ENCODE measurements around the gene SLC35D3. TPM values are rescaled to one million over a fixed set of nuclear protein-coding genes. Genes with fewer than 3 reads are reported as not detected.
"Not testable (repeated sequence)": the region's sequence is repeated elsewhere in the genome, so short reads cannot be mapped to it uniquely, and the experiment has no call there.

SLC35D3 gene
- total and polyA plus RNA-seq, 8 donors, result 0.08 to 0.31 (median 0.18) TPM; not detected in 5

DNA sequence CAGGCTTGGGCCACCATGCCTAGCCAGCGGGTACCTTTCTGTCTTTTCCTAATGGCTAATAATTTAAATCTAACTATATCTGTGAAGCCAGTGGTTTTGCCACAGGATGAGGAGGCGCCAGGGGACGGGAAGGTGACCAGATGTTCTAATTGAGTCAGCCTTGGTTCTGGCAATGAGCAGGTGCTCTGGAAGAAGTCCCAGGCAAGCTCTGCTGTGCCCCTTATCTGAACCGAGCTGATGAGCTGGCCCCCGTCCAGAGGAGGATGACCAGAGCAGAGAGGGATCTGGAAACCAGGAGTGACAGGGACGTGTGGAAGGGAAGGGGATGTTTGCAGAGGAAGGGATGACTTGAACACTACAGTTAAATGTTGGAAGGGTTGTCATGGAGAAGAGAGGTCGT lies 46.7 kb downstream of the SLC35D3 start:
- peak overlapping the region in 2 of 5 donors; percentile 51 to 53 for H3K27ac ChIP-seq
- DNase-seq, result no peak
- H3K4me1 ChIP-seq, result peaks cover 0 to 14% (median 3%) of the 10 kb centered on the region in 4 donors
- intact Hi-C loops (cut with DNase I; ENCODE audit: low total_unique reads), result no loop called here
- 51 to 64% (median 53%) methylated on average over 7 of the region's 7 CpGs for WGBS, 5 donors
- peaks cover 0 to 4% (median 0%) of the 10 kb centered on the region in 3 donors for H3K27me3 ChIP-seq
- TF ChIP-seq EP300 (IDR thresholded peaks at IDR 0.05) (no peak), POLR2AphosphoS5 (IDR thresholded peaks at IDR 0.05) (no peak), POLR2A (IDR thresholded peaks at IDR 0.05) (no peak)
- TF ChIP-seq, protein P1, sequence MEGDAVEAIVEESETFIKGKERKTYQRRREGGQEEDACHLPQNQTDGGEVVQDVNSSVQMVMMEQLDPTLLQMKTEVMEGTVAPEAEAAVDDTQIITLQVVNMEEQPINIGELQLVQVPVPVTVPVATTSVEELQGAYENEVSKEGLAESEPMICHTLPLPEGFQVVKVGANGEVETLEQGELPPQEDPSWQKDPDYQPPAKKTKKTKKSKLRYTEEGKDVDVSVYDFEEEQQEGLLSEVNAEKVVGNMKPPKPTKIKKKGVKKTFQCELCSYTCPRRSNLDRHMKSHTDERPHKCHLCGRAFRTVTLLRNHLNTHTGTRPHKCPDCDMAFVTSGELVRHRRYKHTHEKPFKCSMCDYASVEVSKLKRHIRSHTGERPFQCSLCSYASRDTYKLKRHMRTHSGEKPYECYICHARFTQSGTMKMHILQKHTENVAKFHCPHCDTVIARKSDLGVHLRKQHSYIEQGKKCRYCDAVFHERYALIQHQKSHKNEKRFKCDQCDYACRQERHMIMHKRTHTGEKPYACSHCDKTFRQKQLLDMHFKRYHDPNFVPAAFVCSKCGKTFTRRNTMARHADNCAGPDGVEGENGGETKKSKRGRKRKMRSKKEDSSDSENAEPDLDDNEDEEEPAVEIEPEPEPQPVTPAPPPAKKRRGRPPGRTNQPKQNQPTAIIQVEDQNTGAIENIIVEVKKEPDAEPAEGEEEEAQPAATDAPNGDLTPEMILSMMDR (IDR thresholded peaks at IDR 0.05), result no peak
- H3K4me3 ChIP-seq, result no peak overlapping the region
- no peaks in the 10 kb centered on the region for H3K36me3 ChIP-seq
- no peaks in the 10 kb centered on the region for H3K9me3 ChIP-seq

DNA sequence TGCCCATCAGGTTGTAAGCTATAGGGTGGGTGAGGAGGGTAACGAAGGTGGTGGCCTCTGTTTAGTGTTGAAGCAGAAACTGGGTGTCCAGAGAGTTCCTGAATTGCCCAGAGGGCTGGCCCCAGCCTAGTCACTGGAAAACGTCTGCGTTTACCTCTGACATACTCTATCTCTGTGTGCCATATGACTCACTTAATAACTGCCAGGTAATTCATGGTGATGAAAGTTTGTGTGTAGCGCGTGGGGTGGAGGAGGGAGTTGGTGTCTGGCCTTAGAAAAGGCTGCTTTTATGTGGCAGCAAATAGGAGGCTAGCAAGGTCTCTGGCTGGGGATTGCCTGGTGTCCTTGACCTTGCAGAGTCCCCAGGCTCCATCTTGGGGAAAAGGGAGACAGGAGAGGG lies 47.3 kb downstream of the SLC35D3 start:
- H3K27me3 ChIP-seq, result peaks cover 0 to 4% (median 0%) of the 10 kb centered on the region in 3 donors
- TF ChIP-seq, protein P1 (IDR thresholded peaks at IDR 0.05), result no peak
- TF ChIP-seq EP300 (IDR thresholded peaks at IDR 0.05) (no peak), POLR2A (IDR thresholded peaks at IDR 0.05) (no peak), POLR2AphosphoS5 (IDR thresholded peaks at IDR 0.05) (no peak)
- peaks cover 0 to 14% (median 3%) of the 10 kb centered on the region in 4 donors for H3K4me1 ChIP-seq
- no peaks in the 10 kb centered on the region for H3K36me3 ChIP-seq
- H3K27ac ChIP-seq, result peak overlapping the region in 4 of 5 donors; percentile 23 to 53 (median 45)
- H3K4me3 ChIP-seq, result no peak overlapping the region
- intact Hi-C loops (cut with DNase I; ENCODE audit: low total_unique reads), result no loop called here
- DNase-seq, result peak in 1 of 2 donors; percentile 43
- 58 to 78% (median 71%) methylated on average over 5 of the region's 5 CpGs for WGBS, 5 donors
- no peaks in the 10 kb centered on the region for H3K9me3 ChIP-seq

DNA sequence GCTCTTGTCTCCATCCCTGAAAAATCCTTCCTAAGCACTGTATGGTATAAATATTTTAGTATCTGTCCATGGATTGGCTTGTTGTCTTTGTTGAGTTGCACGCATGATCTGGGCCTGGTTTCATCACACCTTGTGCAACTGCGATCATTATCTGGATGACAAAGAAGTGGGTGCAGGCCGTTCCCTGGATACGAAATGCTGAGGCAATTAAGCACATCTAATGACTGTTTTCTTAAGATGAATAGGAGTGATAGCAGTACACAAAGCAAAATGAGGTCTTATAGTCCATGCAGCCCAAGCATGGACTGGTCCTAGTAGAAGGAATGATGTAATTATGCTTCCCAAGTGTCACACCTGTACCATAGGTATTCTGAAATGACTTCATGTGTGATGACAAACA lies 47.8 kb downstream of the SLC35D3 start:
- WGBS, 5 donors, result 80 to 88% (median 81%) methylated on average over 4 of the region's 4 CpGs
- H3K36me3 ChIP-seq, result no peaks in the 10 kb centered on the region
- DNase-seq, result peak in 1 of 2 donors; percentile 29
- H3K27me3 ChIP-seq, result peaks cover 0 to 4% (median 0%) of the 10 kb centered on the region in 3 donors
- H3K4me3 ChIP-seq, result no peak overlapping the region
- TF ChIP-seq POLR2AphosphoS5 (IDR thresholded peaks at IDR 0.05) (no peak), POLR2A (IDR thresholded peaks at IDR 0.05) (no peak)
- peaks cover 0 to 14% (median 3%) of the 10 kb centered on the region in 4 donors for H3K4me1 ChIP-seq
- peak overlapping the region in 4 of 5 donors; percentile 1 to 51 (median 28) for H3K27ac ChIP-seq
- intact Hi-C loops (cut with DNase I; ENCODE audit: low total_unique reads), result no loop called here
- H3K9me3 ChIP-seq, result no peaks in the 10 kb centered on the region

DNA sequence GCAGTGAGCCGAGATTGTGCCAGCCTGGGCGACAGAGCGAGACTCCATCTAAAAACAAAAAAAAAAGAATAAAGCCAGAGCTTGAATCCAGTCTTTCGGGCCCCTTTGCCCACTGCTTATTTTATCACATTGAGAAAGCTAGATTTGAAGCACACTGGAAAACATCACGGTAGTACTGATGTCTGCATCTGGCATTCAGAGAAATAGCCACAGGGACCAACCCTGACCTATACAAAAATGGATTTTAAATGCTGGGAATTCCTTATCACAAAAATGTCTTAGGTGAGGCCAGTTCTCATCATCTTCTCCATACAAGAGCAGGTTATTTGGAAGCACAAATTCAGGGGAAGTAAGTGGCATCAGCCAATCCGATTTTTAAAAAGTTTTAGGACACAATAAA lies 49.5 kb downstream of the SLC35D3 start:
- Histone ChIP-seq H3K4me3 (no peak overlapping the region), H3K9me3 (no peaks in the 10 kb centered on the region), H3K27ac (no peak overlapping the region), H3K4me1 (peaks cover 0 to 14% (median 3%) of the 10 kb centered on the region in 4 donors), H3K36me3 (no peaks in the 10 kb centered on the region), H3K27me3 (peaks cover 0 to 4% (median 0%) of the 10 kb centered on the region in 3 donors)
- no peak for DNase-seq
- 93 to 99% (median 95%) methylated on average over 6 of the region's 6 CpGs for WGBS, 5 donors
- intact Hi-C loops (cut with DNase I; ENCODE audit: low total_unique reads), result no loop called here
- TF ChIP-seq, protein P1 (IDR thresholded peaks at IDR 0.05), result no peak
- no peak for TF ChIP-seq POLR2A (IDR thresholded peaks at IDR 0.05)
- TF ChIP-seq EP300 (IDR thresholded peaks at IDR 0.05), result no peak
- TF ChIP-seq POLR2AphosphoS5 (IDR thresholded peaks at IDR 0.05), result no peak

DNA sequence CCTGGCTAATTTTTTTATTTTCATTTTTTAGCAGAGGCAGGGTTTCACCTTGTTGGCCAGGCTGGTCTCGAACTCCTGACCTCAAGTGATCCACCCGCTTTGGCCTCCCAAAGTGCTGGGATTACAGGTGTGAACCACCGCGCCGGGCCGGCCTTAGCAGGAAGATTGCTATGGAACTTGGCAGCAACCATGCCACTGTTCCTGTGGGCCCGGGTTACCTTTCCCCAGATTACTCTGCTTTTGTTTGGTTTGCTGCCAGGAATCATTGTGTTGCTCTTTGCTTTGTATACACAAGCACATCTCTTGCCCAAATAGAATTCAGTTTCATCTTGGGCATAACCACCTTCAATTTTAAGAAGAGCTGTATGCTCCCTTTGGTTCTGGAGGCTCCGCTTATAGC lies 51.7 kb downstream of the SLC35D3 start:
- H3K4me3 ChIP-seq; H3K27me3 ChIP-seq; H3K4me1 ChIP-seq; intact Hi-C loops (cut with DNase I; ENCODE audit: low total_unique reads); H3K27ac ChIP-seq; H3K36me3 ChIP-seq; DNase-seq; H3K9me3 ChIP-seq: not testable (repeated sequence)
- 55 to 81% (median 74%) methylated on average over 8 of the region's 8 CpGs for WGBS, 5 donors

Small RNA genes lying within 50 kb of the gene (small RNA-seq; reads per million reads assigned to genes)
- gene RF00019 (0 reads per million in 4 donors), gene RPL35AP3 (0 reads per million in 4 donors)

Other genes with a start within 250 kb of the SLC35D3 start
- gene MAP3K5, start 129.8 kb upstream of the SLC35D3 start, total RNA-seq, result 10 to 100 TPM; 23.2 to 40.3 (median 24.5) TPM
- 10 to 100 TPM in 2 of 3 donors, 1 to 10 TPM in 1; 4.9 to 12.5 (median 12.4) TPM for gene MAP3K5, start 129.8 kb upstream of the SLC35D3 start, polyA plus RNA-seq
- gene PEX7, start 99.7 kb upstream of the SLC35D3 start, total RNA-seq, result 10 to 100 TPM in 3 of 5 donors, 1 to 10 TPM in 1, not detected in 1; 2.7 to 38.5 (median 18.1) TPM
- 10 to 100 TPM in 2 of 3 donors, 1 to 10 TPM in 1; 7.3 to 21.5 (median 14.6) TPM for gene PEX7, start 99.7 kb upstream of the SLC35D3 start, polyA plus RNA-seq
- gene IL20RA, start 122.7 kb downstream of the SLC35D3 start, total RNA-seq, result 10 to 100 TPM in 2 of 5 donors, 1 to 10 TPM in 2, under 1 TPM in 1; 0.45 to 38.5 (median 5.2) TPM
- gene IL20RA, start 122.7 kb downstream of the SLC35D3 start, polyA plus RNA-seq, result 10 to 100 TPM in 1 of 3 donors, 1 to 10 TPM in 2; 6.8 to 13.6 (median 7.1) TPM

All from stomach (tissue), 9 donors.